GM23248 (cell line): ENCODE data around the gene KRT6B.

Source experiments
- EZH2 ChIP-seq: fragments of 200-600 bp; sonication (generic); IDR thresholded peaks from 2 replicates; pipeline ENCODE4 v1.6.1; 2018; ENCODE audit warnings: antibody characterized with exemption, mild to moderate bottlenecking; ENCODE audit not compliant: insufficient read depth, poor library complexity, severe bottlenecking
- EZH2phosphoT487 ChIP-seq: fragments of 200-600 bp; sonication (generic); IDR thresholded peaks from 2 replicates; pipeline ENCODE4 v1.6.1; 2018; ENCODE audit warnings: antibody characterized with exemption, moderate library complexity, mild to moderate bottlenecking, low read depth; ENCODE audit not compliant: insufficient read depth

DNA sequence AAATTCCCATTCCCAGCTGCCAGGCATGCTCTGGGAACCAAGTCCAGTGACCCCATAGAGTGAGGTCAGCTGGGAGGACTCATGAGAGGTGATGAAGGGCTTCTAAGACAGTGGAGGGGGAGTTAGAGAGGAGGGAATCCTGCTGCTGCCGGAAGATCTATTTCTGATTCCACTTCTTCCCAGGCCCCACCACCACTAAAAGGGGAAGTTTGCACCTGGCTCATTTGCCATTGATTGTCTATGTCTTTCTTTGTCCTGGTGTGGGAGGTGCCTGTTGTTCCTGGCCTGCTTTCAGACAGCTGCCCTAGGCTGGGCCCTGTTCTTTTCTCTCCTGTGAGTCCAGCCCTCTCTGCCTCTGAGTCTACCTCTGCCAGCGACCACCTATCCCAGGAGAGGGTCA, 44.1 kb upstream of the KRT6B start:
- TF ChIP-seq EZH2phosphoT487, result no peak
- TF ChIP-seq EZH2, result no peak
